Measurements from ENCODE around the gene TMPRSS13. TPM values are rescaled to one million over a fixed set of nuclear protein-coding genes. Genes with fewer than 3 reads are reported as not detected.

TMPRSS13 gene
- total RNA-seq, 1 donor from 2014 or later = 5.7 TPM

- H3K27me3 Mint-ChIP-seq = peaks cover 3% of the 10 kb centered on the region
- no peak overlapping the region for H3K27ac Mint-ChIP-seq
- H3K4me3 Mint-ChIP-seq (ENCODE audit: low read depth) = no peak overlapping the region
- H3K4me1 Mint-ChIP-seq (ENCODE audit: low read depth) = peaks cover 35% of the 10 kb centered on the region
- no peaks in the 10 kb centered on the region for H3K36me3 Mint-ChIP-seq (ENCODE audit: insufficient read depth)
- TF ChIP-seq CTCF (IDR thresholded peaks at IDR 0.05; ENCODE audit: unreplicated experiment) = no peak
- no peak for DNase-seq (ENCODE audit: low spot score, unreplicated experiment)
- H3K9me3 Mint-ChIP-seq (ENCODE audit: low read depth) = no peaks in the 10 kb centered on the region
These were observed 4.3 kb upstream of the TMPRSS13 start for GRCh38 chr11:117933475-117933874.

- DNase-seq (ENCODE audit: low spot score, unreplicated experiment) = no peak
- Mint-ChIP-seq H3K9me3 (ENCODE audit: low read depth) (no peaks in the 10 kb centered on the region), H3K36me3 (ENCODE audit: insufficient read depth) (no peaks in the 10 kb centered on the region), H3K4me3 (ENCODE audit: low read depth) (no peak overlapping the region), H3K4me1 (ENCODE audit: low read depth) (peaks cover 38% of the 10 kb centered on the region), H3K27ac (no peak overlapping the region), H3K27me3 (peaks cover 3% of the 10 kb centered on the region)
- no peak for TF ChIP-seq CTCF (IDR thresholded peaks at IDR 0.05; ENCODE audit: unreplicated experiment)
These were observed 3.7 kb upstream of the TMPRSS13 start for GRCh38 chr11:117932947-117933346.

GRCh38 chr11:117932426-117932825, 3.2 kb upstream of the TMPRSS13 start:
- Mint-ChIP-seq H3K4me3 (ENCODE audit: low read depth) (no peak overlapping the region), H3K36me3 (ENCODE audit: insufficient read depth) (no peaks in the 10 kb centered on the region), H3K27me3 (peaks cover 3% of the 10 kb centered on the region), H3K4me1 (ENCODE audit: low read depth) (peaks cover 38% of the 10 kb centered on the region), H3K27ac (no peak overlapping the region), H3K9me3 (ENCODE audit: low read depth) (no peaks in the 10 kb centered on the region)
- no peak for DNase-seq (ENCODE audit: low spot score, unreplicated experiment)
- TF ChIP-seq CTCF (IDR thresholded peaks at IDR 0.05; ENCODE audit: unreplicated experiment) = no peak

- Mint-ChIP-seq H3K4me3 (ENCODE audit: low read depth) (no peak overlapping the region), H3K27ac (no peak overlapping the region), H3K27me3 (peaks cover 3% of the 10 kb centered on the region), H3K36me3 (ENCODE audit: insufficient read depth) (no peaks in the 10 kb centered on the region), H3K9me3 (ENCODE audit: low read depth) (no peaks in the 10 kb centered on the region), H3K4me1 (ENCODE audit: low read depth) (peaks cover 35% of the 10 kb centered on the region)
- TF ChIP-seq CTCF (IDR thresholded peaks at IDR 0.05; ENCODE audit: unreplicated experiment) = no peak
- no peak for DNase-seq (ENCODE audit: low spot score, unreplicated experiment)
These were observed 2.8 kb upstream of the TMPRSS13 start for GRCh38 chr11:117931971-117932370.

- Mint-ChIP-seq H3K36me3 (ENCODE audit: insufficient read depth) (no peaks in the 10 kb centered on the region), H3K4me3 (ENCODE audit: low read depth) (no peak overlapping the region), H3K27me3 (peaks cover 3% of the 10 kb centered on the region), H3K27ac (no peak overlapping the region), H3K9me3 (ENCODE audit: low read depth) (no peaks in the 10 kb centered on the region), H3K4me1 (ENCODE audit: low read depth) (peaks cover 32% of the 10 kb centered on the region)
- DNase-seq (ENCODE audit: low spot score, unreplicated experiment) = no peak
- TF ChIP-seq CTCF (IDR thresholded peaks at IDR 0.05; ENCODE audit: unreplicated experiment) = no peak
These were observed 2.2 kb upstream of the TMPRSS13 start for GRCh38 chr11:117931331-117931950.

All from progenitor cell of endocrine pancreas (in vitro differentiated cells).